ES-I3 (cell line): ENCODE data around the gene CEMP1.

Source experiments
- H3K36me3 ChIP-seq: 2 replicates; pipeline ENCODE4 v1.6.1; 2013; ENCODE audit warnings: mild to moderate bottlenecking, low read length, control low read depth, moderate library complexity; ENCODE audit not compliant: insufficient read depth
- H3K4me1 ChIP-seq: 2 replicates; pipeline ENCODE4 v1.6.1; 2013; ENCODE audit warnings: mild to moderate bottlenecking, control low read depth, low read length; ENCODE audit not compliant: insufficient read depth
- H3K9ac ChIP-seq: 2 replicates; pipeline ENCODE4 v1.6.1; 2013; ENCODE audit warnings: low read depth, mild to moderate bottlenecking, low read length, moderate library complexity
- H3K9me3 ChIP-seq: 2 replicates; pipeline ENCODE4 v1.6.1; 2013; ENCODE audit warnings: mild to moderate bottlenecking, low read length, moderate library complexity; ENCODE audit not compliant: control insufficient read depth, insufficient read depth

Gene CEMP1

GRCh38 chr16:2482249-2482648 is 49.0 kb downstream of the CEMP1 start:
- H3K36me3 ChIP-seq, result no peaks in the 10 kb centered on the region
- no peaks in the 10 kb centered on the region; the same call in 1 of the 2 replicates for H3K4me1 ChIP-seq
- no peaks in the 10 kb centered on the region for H3K9me3 ChIP-seq
- H3K9ac ChIP-seq, result no peak overlapping the region

GRCh38 chr16:2481676-2482075 is 49.5 kb downstream of the CEMP1 start:
- H3K36me3 ChIP-seq, result no peaks in the 10 kb centered on the region
- no peak overlapping the region for H3K9ac ChIP-seq
- no peaks in the 10 kb centered on the region for H3K4me1 ChIP-seq
- H3K9me3 ChIP-seq, result no peaks in the 10 kb centered on the region

GRCh38 chr16:2480948-2481347 is 50.3 kb downstream of the CEMP1 start:
- H3K36me3 ChIP-seq, result no peaks in the 10 kb centered on the region
- H3K9me3 ChIP-seq, result no peaks in the 10 kb centered on the region
- no peak overlapping the region for H3K9ac ChIP-seq
- H3K4me1 ChIP-seq, result no peaks in the 10 kb centered on the region
